Type B pancreatic cell (in vitro differentiated cells): ENCODE results near the gene CD320. TPM values are rescaled to one million over a fixed set of nuclear protein-coding genes. Genes with fewer than 3 reads are reported as not detected.

ENCODE experiments used
- DNase-seq: peaks from one replicate; pipeline ENCODE4 v3.0.0; 2021; ENCODE audit warnings: mixed read lengths; ENCODE audit not compliant: unreplicated experiment; ENCODE audit errors: extremely low spot score
- H3K27ac Mint-ChIP-seq: 2 replicates; pipeline ENCODE4 v1.8.0; 2021; ENCODE audit warnings: mild to moderate bottlenecking, mixed read lengths
- H3K27me3 Mint-ChIP-seq: 2 replicates; pipeline ENCODE4 v1.8.0; 2021; ENCODE audit warnings: mixed read lengths
- H3K36me3 Mint-ChIP-seq: 2 replicates; pipeline ENCODE4 v1.8.0; 2021; ENCODE audit warnings: mixed read lengths
- H3K4me1 Mint-ChIP-seq: one replicate; pipeline ENCODE4 v1.8.0; 2021; ENCODE audit warnings: mixed read lengths; ENCODE audit not compliant: unreplicated experiment
- H3K4me3 Mint-ChIP-seq: 2 replicates; pipeline ENCODE4 v1.8.0; 2021; ENCODE audit warnings: mild to moderate bottlenecking, mixed read lengths
- H3K9me3 Mint-ChIP-seq: 2 replicates; pipeline ENCODE4 v1.8.0; 2021; ENCODE audit warnings: mixed read lengths
- total RNA-seq: library from RNA; stranded (reverse); gene quantifications from 2 replicates; pipeline ENCODE4 v1.2.1, GENCODE V29; 2021; ENCODE audit warnings: low replicate concordance
- TF ChIP-seq, protein P1 (sequence below): fragments of 200-600 bp; sonication (generic); conservative IDR thresholded peaks from 2 replicates; pipeline ENCODE4 v1.5.0; 2021; ENCODE audit warnings: antibody characterized with exemption, mild to moderate bottlenecking

Gene CD320
- total RNA-seq, 1 donor from 2014 or later = 52.3 TPM

DNA sequence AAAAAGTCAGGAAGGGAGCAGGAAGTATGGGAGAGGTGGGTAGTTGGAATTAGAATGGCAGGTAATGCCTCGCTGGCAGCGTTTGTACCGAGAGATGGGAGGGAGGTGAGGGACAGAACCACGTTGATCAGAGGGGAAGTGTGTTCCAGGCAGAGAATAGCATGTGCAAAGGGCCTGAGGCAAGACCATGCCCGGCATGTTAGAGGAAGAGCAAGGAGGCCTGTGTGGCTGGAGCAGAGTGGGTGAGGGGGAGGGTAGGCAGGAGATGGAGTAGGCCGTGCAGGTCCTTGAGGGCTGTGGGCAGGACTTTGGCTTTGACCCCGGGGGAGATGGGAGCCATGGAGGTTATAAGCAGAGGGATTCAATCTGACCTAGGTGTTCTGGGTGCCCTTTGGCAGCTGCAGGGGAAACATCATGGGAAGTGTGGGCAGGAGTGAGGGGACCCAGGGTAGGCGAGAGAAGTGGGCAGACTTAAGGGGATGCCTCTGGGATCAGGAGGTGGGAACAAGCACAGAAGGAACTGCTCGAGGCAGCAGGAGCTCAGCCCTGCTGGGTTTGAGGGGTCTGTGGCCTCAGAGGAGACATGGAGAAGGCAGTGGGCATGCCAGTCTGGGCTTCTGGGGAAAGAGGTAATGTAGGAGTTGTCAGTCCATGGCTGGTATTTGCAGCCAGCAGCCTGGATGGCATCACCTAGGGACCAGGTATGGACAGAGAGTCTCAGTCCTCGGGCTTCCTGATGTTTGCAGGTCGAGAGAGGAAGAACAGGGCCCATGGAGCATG lies 48.8 kb downstream of the CD320 start:
- Mint-ChIP-seq H3K4me3 (no peak overlapping the region), H3K4me1 (no peaks in the 10 kb centered on the region), H3K9me3 (no peaks in the 10 kb centered on the region), H3K27me3 (no peaks in the 10 kb centered on the region), H3K36me3 (no peaks in the 10 kb centered on the region), H3K27ac (no peak overlapping the region)
- no peak for DNase-seq
- TF ChIP-seq, protein P1, sequence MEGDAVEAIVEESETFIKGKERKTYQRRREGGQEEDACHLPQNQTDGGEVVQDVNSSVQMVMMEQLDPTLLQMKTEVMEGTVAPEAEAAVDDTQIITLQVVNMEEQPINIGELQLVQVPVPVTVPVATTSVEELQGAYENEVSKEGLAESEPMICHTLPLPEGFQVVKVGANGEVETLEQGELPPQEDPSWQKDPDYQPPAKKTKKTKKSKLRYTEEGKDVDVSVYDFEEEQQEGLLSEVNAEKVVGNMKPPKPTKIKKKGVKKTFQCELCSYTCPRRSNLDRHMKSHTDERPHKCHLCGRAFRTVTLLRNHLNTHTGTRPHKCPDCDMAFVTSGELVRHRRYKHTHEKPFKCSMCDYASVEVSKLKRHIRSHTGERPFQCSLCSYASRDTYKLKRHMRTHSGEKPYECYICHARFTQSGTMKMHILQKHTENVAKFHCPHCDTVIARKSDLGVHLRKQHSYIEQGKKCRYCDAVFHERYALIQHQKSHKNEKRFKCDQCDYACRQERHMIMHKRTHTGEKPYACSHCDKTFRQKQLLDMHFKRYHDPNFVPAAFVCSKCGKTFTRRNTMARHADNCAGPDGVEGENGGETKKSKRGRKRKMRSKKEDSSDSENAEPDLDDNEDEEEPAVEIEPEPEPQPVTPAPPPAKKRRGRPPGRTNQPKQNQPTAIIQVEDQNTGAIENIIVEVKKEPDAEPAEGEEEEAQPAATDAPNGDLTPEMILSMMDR = no peak

DNA sequence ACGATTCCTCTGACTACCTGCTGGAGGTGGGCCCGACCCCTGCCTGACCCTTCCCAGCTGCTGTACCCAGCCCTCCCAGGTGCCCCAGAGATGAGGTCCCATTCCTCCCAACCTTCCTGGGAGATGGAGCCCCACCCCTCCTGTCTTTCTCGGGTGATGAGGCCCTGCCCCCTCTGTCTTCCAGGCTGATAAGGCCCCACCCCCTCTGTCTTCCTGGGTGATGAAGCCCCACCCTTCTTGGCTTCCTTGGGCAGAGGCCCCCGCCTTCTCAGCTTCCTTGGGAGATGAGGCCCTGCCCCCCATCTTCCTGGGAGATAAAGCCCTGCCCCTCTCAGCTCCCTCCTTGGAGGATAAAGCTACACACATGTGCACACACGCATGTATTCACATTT lies 51.1 kb downstream of the CD320 start:
- Mint-ChIP-seq H3K36me3 (peaks cover 4% of the 10 kb centered on the region), H3K9me3 (no peaks in the 10 kb centered on the region), H3K27me3 (no peaks in the 10 kb centered on the region), H3K27ac (no peak overlapping the region), H3K4me3 (no peak overlapping the region), H3K4me1 (peaks cover 4% of the 10 kb centered on the region)
- TF ChIP-seq, protein P1 = no peak
- no peak for DNase-seq

DNA sequence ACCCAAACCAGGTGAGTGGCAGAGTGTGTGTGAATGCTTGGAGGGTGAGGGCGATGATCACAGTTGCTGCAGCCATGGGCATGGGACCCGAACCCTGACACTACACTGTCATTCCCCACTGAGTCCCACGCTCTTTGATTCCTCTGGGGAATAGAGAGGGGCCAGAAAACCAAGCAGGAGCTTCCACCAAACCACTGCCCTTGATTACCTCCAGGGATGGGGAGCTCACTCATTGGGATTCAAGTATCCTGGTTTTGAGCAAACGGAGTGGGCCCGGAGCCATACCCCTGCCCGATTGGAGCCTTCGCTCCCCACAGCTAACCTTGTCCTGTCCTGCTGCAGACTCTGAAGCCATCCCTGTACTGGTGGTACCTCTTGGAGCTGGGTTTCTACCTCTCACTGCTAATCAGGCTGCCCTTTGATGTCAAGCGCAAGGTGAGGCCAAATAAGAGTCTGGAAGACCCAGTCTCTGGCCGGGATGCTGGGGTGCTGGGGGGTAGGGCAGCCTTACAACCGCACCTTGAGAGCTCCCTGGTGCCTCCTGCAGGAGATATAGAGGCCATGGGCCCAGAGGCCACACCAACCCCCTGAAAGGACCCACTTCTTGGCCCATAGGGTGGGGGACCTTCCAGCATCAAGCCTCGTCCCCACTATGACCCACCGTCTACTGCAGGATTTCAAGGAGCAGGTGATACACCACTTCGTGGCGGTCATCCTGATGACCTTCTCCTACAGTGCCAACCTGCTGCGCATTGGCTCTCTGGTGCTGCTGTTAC lies 51.7 kb downstream of the CD320 start:
- Mint-ChIP-seq H3K27me3 (no peaks in the 10 kb centered on the region), H3K27ac (no peak overlapping the region), H3K4me3 (no peak overlapping the region), H3K9me3 (no peaks in the 10 kb centered on the region), H3K4me1 (peaks cover 4% of the 10 kb centered on the region), H3K36me3 (peaks cover 4% of the 10 kb centered on the region)
- TF ChIP-seq, protein P1 = no peak
- DNase-seq = no peak

DNA sequence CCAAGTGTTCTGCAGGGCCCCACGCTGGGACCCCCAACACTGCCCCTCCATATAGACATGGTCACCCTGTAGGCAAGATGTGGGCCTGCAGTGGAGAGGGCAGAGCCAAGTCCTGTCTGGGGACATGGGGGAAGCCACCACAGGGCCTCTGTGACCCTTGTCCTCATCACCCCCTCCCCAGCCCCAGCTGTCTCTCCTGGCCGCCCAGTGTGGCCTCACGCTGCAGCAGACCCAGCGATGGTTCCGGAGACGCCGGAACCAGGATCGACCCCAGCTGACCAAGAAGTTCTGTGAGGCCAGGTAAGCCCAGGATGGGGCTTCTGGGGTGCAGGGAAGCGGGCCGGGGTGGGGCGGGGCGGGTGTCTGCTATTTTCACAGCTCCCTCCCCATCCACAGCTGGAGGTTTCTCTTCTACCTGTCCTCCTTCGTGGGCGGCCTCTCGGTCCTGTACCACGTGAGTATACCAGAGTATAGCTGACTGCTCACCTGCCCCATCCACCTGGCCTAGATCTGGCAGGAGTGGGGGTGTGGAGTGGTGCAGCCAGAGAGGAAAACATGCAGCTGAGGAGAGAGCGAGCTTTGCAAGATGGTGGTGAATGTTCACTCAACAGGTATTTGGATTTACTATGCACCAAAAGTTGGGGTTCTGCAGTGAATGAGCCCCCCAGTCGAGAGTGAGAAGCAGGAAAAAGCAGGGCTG lies 52.6 kb downstream of the CD320 start:
- Mint-ChIP-seq H3K27ac (no peak overlapping the region), H3K4me1 (peaks cover 4% of the 10 kb centered on the region), H3K4me3 (no peak overlapping the region), H3K9me3 (no peaks in the 10 kb centered on the region), H3K36me3 (peaks cover 4% of the 10 kb centered on the region), H3K27me3 (no peaks in the 10 kb centered on the region)
- DNase-seq = no peak
- TF ChIP-seq, protein P1 = no peak

DNA sequence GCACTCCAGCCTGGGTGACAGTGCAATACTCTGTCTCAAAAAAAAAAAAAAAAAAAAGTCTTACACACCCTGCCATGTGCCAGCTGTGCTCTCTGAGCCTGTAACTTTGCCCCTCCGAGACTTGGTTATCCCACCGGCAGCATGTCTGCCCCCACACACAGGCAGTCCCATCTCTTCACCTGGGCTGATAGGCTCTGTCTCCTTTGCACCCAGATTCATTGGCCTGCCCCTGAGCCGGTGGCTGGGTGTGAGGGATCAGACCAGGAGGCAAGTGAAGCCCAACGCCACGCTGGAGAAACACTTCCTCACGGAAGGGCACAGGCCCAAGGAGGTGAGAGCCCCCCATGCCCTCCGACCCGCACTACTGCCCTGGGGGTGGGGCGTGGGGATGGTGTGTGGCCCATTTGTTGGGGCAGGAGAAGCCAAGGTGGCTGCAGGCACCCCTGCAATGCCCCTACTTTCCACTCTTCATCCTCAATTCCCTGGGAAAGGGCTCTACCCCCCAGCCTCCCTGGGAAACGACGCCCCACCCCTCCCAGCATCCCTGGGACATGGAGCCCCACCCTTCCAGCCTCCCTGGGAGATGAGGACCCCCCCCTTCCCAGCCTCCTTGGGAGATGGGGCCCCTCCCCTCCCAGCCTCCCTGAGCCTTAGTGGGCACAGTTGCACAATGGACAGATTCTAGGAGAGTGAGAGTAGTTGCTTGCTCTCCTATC lies 53.7 kb downstream of the CD320 start:
- no peaks in the 10 kb centered on the region for H3K9me3 Mint-ChIP-seq
- no peak overlapping the region for H3K27ac Mint-ChIP-seq
- peaks cover 4% of the 10 kb centered on the region for H3K36me3 Mint-ChIP-seq
- TF ChIP-seq, protein P1 = no peak
- H3K4me1 Mint-ChIP-seq = peaks cover 4% of the 10 kb centered on the region
- no peak overlapping the region for H3K4me3 Mint-ChIP-seq
- H3K27me3 Mint-ChIP-seq = no peaks in the 10 kb centered on the region
- no peak for DNase-seq
